ENCODE data around the gene GOSR2.

GOSR2 gene

GRCh38 chr17:46922804-46923635 is at the start of gene GOSR2:
TSS of gene GOSR2 (plus strand) at chr17:46923160. CDS start at chr17:46923193, 33 bp downstream.
- peak; percentile 87 for DNase-seq (ENCODE audit: low spot score)
- H3K36me3 Mint-ChIP-seq (ENCODE audit: low read depth) = peaks cover 10% of the 10 kb centered on the region
- peaks cover 40% of the 10 kb centered on the region for H3K4me1 Mint-ChIP-seq (ENCODE audit: low read depth)
- H3K27me3 Mint-ChIP-seq (ENCODE audit: low read depth) = no peaks in the 10 kb centered on the region
- peak within 1 kb of the TSS; percentile 100 for H3K27ac Mint-ChIP-seq
- H3K4me3 Mint-ChIP-seq = peak within 1 kb of the TSS; percentile 90
- no peaks in the 10 kb centered on the region for H3K9me3 Mint-ChIP-seq

GRCh38 chr17:46873941-46874645 is 48.9 kb upstream of the GOSR2 start:
- H3K27me3 Mint-ChIP-seq (ENCODE audit: low read depth) = no peaks in the 10 kb centered on the region
- H3K4me3 Mint-ChIP-seq = no peak overlapping the region
- H3K27ac Mint-ChIP-seq = no peak overlapping the region
- no peaks in the 10 kb centered on the region for H3K9me3 Mint-ChIP-seq
- no peaks in the 10 kb centered on the region for H3K4me1 Mint-ChIP-seq (ENCODE audit: low read depth)
- no peaks in the 10 kb centered on the region for H3K36me3 Mint-ChIP-seq (ENCODE audit: low read depth)
- DNase-seq (ENCODE audit: low spot score) = no peak

- H3K27ac Mint-ChIP-seq = no peak overlapping the region
- H3K4me3 Mint-ChIP-seq = no peak overlapping the region
These were observed 48.1 kb upstream of the GOSR2 start for GRCh38 chr17:46874906-46875305.

GRCh38 chr17:46875849-46876352 is 47.1 kb upstream of the GOSR2 start:
- H3K27ac Mint-ChIP-seq = no peak overlapping the region
- no peaks in the 10 kb centered on the region for H3K36me3 Mint-ChIP-seq (ENCODE audit: low read depth)
- H3K27me3 Mint-ChIP-seq (ENCODE audit: low read depth) = no peaks in the 10 kb centered on the region
- DNase-seq (ENCODE audit: low spot score) = no peak
- no peaks in the 10 kb centered on the region for H3K4me1 Mint-ChIP-seq (ENCODE audit: low read depth)
- H3K4me3 Mint-ChIP-seq = no peak overlapping the region
- no peaks in the 10 kb centered on the region for H3K9me3 Mint-ChIP-seq

More at GRCh38 chr17:46874906-46875305, 48.1 kb upstream of the GOSR2 start:
- DNase-seq (ENCODE audit: low spot score) = no peak
- H3K27me3 Mint-ChIP-seq (ENCODE audit: low read depth) = no peaks in the 10 kb centered on the region
- H3K4me1 Mint-ChIP-seq (ENCODE audit: low read depth) = no peaks in the 10 kb centered on the region
- no peaks in the 10 kb centered on the region for H3K9me3 Mint-ChIP-seq
- no peaks in the 10 kb centered on the region for H3K36me3 Mint-ChIP-seq (ENCODE audit: low read depth)

GRCh38 chr17:46876353-46876887 is 46.5 kb upstream of the GOSR2 start:
- Mint-ChIP-seq H3K36me3 (ENCODE audit: low read depth) (no peaks in the 10 kb centered on the region), H3K4me3 (no peak overlapping the region), H3K9me3 (no peaks in the 10 kb centered on the region), H3K27me3 (ENCODE audit: low read depth) (no peaks in the 10 kb centered on the region), H3K4me1 (ENCODE audit: low read depth) (no peaks in the 10 kb centered on the region), H3K27ac (no peak overlapping the region)
- no peak for DNase-seq (ENCODE audit: low spot score)

GRCh38 chr17:46876926-46877325 is 46.0 kb upstream of the GOSR2 start:
- Mint-ChIP-seq H3K27ac (no peak overlapping the region), H3K27me3 (ENCODE audit: low read depth) (no peaks in the 10 kb centered on the region), H3K9me3 (no peaks in the 10 kb centered on the region), H3K4me1 (ENCODE audit: low read depth) (no peaks in the 10 kb centered on the region), H3K36me3 (ENCODE audit: low read depth) (no peaks in the 10 kb centered on the region), H3K4me3 (no peak overlapping the region)
- no peak for DNase-seq (ENCODE audit: low spot score)

DNA sequence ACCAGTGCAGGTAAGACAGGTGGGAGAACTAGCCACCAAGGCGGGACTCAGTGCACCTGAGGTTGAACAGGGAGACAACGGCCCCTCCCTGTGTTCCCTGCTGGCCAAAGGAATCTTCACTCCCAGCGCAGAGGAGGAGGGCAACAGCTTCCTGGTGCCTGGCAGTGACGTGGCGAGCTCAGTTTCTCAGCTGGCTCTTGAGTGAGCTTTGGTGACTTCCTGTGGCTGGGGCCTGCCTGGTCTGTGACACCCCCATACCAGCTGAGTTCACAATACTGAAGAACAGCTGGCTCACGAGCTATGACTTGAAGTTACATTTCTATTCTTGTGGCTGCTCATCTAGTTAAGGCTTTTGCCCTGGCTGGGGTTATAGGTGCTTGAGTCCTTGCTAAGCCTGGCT is 45.5 kb upstream of the GOSR2 start:
- H3K9me3 Mint-ChIP-seq = no peaks in the 10 kb centered on the region
- no peaks in the 10 kb centered on the region for H3K4me1 Mint-ChIP-seq (ENCODE audit: low read depth)
- DNase-seq (ENCODE audit: low spot score) = no peak
- no peaks in the 10 kb centered on the region for H3K27me3 Mint-ChIP-seq (ENCODE audit: low read depth)
- H3K4me3 Mint-ChIP-seq = no peak overlapping the region
- H3K36me3 Mint-ChIP-seq (ENCODE audit: low read depth) = no peaks in the 10 kb centered on the region
- H3K27ac Mint-ChIP-seq = no peak overlapping the region

DNA sequence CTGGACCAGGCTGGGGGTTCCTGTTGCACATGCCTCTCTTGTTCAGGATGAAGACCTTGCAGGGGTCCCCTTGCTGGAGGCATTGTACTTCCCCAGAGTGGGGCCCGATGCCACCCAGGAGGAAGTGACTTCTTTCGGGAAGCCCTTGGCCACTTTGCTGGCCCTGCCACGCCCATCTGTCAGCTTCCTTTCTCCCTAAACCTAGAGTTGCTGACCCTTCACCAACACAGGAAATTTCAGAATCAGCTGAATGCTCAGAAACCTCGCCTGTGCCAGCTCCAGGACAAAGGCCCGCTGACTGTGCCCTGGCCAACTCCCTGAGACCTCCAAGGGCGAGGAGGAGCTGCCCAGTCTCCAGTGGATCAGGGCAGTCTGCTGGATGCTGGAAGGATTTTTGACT is 44.9 kb upstream of the GOSR2 start:
- Mint-ChIP-seq H3K27ac (no peak overlapping the region), H3K4me1 (ENCODE audit: low read depth) (no peaks in the 10 kb centered on the region), H3K4me3 (no peak overlapping the region), H3K27me3 (ENCODE audit: low read depth) (no peaks in the 10 kb centered on the region), H3K9me3 (no peaks in the 10 kb centered on the region), H3K36me3 (ENCODE audit: low read depth) (no peaks in the 10 kb centered on the region)
- no peak for DNase-seq (ENCODE audit: low spot score)

DNA sequence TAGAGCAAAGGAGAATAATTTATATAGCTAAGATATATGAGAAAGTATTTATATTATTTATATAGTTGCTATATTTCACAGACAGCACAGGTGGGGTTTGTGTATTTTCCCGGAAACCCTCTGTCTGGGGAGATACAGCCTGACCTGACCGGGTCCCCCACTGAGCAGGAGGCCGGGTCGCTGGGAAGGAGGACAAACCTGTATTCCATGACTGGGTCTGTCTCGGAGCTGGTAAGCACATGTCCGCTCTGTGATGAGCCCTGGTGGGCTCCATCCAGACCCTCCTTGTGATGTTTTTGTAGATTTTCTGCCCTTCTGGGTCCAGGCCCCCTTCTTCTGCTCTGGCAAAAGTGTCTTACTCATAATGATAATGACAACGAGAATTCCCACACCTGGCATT is 43.9 kb upstream of the GOSR2 start:
- no peaks in the 10 kb centered on the region for H3K4me1 Mint-ChIP-seq (ENCODE audit: low read depth)
- DNase-seq (ENCODE audit: low spot score) = no peak
- no peaks in the 10 kb centered on the region for H3K36me3 Mint-ChIP-seq (ENCODE audit: low read depth)
- no peak overlapping the region for H3K4me3 Mint-ChIP-seq
- no peak overlapping the region for H3K27ac Mint-ChIP-seq
- H3K9me3 Mint-ChIP-seq = no peaks in the 10 kb centered on the region
- no peaks in the 10 kb centered on the region for H3K27me3 Mint-ChIP-seq (ENCODE audit: low read depth)

- H3K4me3 Mint-ChIP-seq = no peak overlapping the region
- no peak overlapping the region for H3K27ac Mint-ChIP-seq
- H3K36me3 Mint-ChIP-seq (ENCODE audit: low read depth) = no peaks in the 10 kb centered on the region
- H3K9me3 Mint-ChIP-seq = no peaks in the 10 kb centered on the region
- no peak for DNase-seq (ENCODE audit: low spot score)
- no peaks in the 10 kb centered on the region for H3K27me3 Mint-ChIP-seq (ENCODE audit: low read depth)
- H3K4me1 Mint-ChIP-seq (ENCODE audit: low read depth) = no peaks in the 10 kb centered on the region
These were observed 41.9 kb upstream of the GOSR2 start for GRCh38 chr17:46881015-46881414.

GRCh38 chr17:46882666-46883065 is 40.3 kb upstream of the GOSR2 start:
- DNase-seq (ENCODE audit: low spot score) = no peak
- Mint-ChIP-seq H3K4me1 (ENCODE audit: low read depth) (no peaks in the 10 kb centered on the region), H3K27ac (no peak overlapping the region), H3K9me3 (no peaks in the 10 kb centered on the region), H3K4me3 (no peak overlapping the region), H3K27me3 (ENCODE audit: low read depth) (no peaks in the 10 kb centered on the region), H3K36me3 (ENCODE audit: low read depth) (no peaks in the 10 kb centered on the region)

GRCh38 chr17:46883871-46884520 is 39.0 kb upstream of the GOSR2 start:
- Mint-ChIP-seq H3K27ac (no peak overlapping the region), H3K4me1 (ENCODE audit: low read depth) (no peaks in the 10 kb centered on the region), H3K36me3 (ENCODE audit: low read depth) (no peaks in the 10 kb centered on the region), H3K9me3 (no peaks in the 10 kb centered on the region), H3K4me3 (no peak overlapping the region), H3K27me3 (ENCODE audit: low read depth) (peaks cover 4% of the 10 kb centered on the region)
- DNase-seq (ENCODE audit: low spot score) = no peak

- Mint-ChIP-seq H3K27ac (no peak overlapping the region), H3K27me3 (ENCODE audit: low read depth) (peaks cover 7% of the 10 kb centered on the region), H3K4me1 (ENCODE audit: low read depth) (no peaks in the 10 kb centered on the region), H3K4me3 (no peak overlapping the region), H3K36me3 (ENCODE audit: low read depth) (no peaks in the 10 kb centered on the region), H3K9me3 (no peaks in the 10 kb centered on the region)
- no peak for DNase-seq (ENCODE audit: low spot score)
These were observed 38.4 kb upstream of the GOSR2 start for GRCh38 chr17:46884552-46884951.

Measured in T-helper 2 cell treated with Interferon-gamma antibody and Interleukin-4, amounts not matched to agents 5 μg/mL and 100 μg/mL, for 36 hours (primary cell).